ENCODE results near the gene PHACTR3. TPM values are rescaled to one million over a fixed set of nuclear protein-coding genes. Genes with fewer than 3 reads are reported as not detected.

The PHACTR3 gene
- total and polyA plus RNA-seq, 5 donors = 2.8 to 14.5 (median 4.7) TPM

- ATAC-seq = no peak
Measured at GRCh38 chr20:59809630-59810448, 205.5 kb downstream of the PHACTR3 start.

DNA sequence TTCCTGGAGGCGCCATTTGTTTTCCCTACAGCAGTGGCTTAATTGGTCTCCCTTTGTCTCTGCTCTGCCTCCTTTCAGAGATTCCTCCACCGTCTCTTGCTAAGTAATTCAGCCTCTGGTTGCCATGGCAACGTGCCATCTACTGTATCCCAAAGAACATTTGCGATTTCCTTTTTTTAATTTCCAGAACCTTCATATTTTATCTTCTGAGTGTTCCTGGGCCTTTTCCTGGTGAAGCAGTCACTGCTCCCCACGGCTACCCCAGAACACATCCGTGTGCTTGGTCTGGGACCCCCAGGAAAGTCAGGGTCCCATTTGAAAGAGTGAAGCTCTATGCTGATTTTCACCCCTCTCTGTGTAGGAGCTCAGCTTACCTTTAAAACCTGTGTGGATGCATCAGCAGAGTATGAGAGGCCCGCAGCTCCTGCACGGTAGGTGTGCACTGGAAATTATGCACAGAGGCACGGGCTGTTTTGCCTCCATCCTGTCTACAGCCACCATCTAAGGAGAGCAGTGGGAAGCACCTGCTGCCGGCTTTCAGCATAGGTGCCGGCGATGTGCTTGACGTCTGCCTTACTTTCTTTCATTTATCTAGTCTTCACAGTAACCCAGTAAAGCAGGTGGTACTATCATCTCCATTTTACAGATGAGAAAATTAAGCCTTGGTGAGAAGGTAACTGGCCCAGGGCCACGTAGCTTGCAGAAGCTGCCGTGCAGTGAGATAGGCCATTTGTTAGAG, 206.3 kb downstream of the PHACTR3 start:
- Histone ChIP-seq H3K4me1 (ENCODE audit: control insufficient read depth, insufficient read depth, low read length) (no peaks in the 10 kb centered on the region), H3K4me3 (ENCODE audit: low read length) (no peak overlapping the region), H3K9me3 (ENCODE audit: control insufficient read depth, low read length) (no peaks in the 10 kb centered on the region), H3K27ac (ENCODE audit: low read length) (no peak overlapping the region), H3K27me3 (ENCODE audit: control insufficient read depth, insufficient read depth) (no peaks in the 10 kb centered on the region)
- intact Hi-C loops (cut with DNase I) = no loop called here
- 86% methylated on average over 15 of the region's 15 CpGs for WGBS
- DNase-seq = no peak
- no peak for ATAC-seq

More at GRCh38 chr20:59809630-59810448, 205.5 kb downstream of the PHACTR3 start:
- H3K4me1 ChIP-seq (ENCODE audit: control insufficient read depth, insufficient read depth, low read length) = no peaks in the 10 kb centered on the region
- no peak for DNase-seq
- H3K4me3 ChIP-seq (ENCODE audit: low read length) = no peak overlapping the region
- H3K27ac ChIP-seq (ENCODE audit: low read length) = no peak overlapping the region
- no peaks in the 10 kb centered on the region for H3K27me3 ChIP-seq (ENCODE audit: control insufficient read depth, insufficient read depth)
- H3K9me3 ChIP-seq (ENCODE audit: control insufficient read depth, low read length) = no peaks in the 10 kb centered on the region
- intact Hi-C loops (cut with DNase I) = no loop called here
- WGBS = 91% methylated on average over 11 of the region's 11 CpGs

DNA sequence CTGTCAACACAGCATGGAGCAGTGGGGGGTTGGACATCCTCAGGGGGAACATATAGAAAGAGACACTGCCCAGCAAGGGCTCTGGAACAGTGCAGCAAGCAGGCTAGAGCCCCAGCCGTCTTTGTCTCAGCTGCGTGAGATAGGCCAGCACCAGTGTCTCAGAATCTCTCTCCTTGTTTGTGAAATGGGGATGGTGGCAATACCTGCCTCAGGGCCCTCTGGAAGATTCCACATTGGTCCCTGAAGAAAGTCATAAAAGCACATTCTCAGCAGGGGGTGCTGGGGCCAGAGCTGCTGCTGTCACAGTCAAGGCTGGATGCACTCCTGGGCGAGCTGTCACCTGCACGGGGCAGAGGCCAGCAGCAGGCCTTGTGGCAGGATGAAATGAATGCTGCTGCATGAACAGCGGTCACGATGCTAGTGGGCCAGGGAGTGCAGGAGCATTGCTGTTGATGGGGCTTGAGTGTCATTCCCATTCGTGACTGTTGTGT, 207.4 kb downstream of the PHACTR3 start:
- intact Hi-C loops (cut with DNase I) = no loop called here
- no peak for DNase-seq

DNA sequence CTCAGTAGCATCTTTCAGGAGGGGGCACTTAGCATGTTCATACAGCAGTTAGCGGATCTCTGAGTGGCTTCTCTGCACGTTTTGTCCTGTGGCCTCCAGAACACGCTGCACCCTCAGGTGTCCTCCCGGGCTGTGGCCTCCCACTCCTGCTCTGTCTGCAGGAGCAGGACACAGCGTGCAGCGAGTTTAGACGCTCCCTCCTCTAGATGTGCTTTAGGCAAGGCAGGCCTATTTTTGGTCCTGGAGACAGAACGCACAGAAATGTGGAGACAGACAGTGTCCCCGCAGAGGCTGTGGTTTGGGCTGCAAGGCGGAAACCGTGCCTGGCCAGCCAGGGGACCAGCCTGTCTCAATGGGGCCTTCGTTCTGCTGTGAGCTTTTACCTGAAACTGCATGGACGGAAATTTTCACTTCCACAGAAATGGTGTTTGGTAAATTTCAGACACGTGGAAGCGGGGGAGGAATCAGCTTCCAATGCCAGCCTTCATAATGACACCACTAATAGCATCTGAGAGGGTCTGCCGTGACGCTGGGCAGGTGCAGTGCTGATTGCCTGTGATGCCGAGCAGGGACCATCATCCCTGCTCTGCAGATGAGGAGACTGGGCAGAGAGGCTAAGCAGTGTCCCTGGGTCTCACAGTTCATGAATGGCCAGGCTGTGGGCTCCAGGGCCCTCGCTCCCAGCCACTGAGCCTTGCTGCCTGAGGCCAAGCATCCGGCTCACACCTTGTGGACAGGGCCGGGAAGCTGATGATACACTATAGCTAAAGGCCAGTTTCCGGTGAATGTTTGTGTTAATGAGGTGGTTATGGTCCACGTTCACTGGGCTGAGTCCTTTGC, 208.2 kb downstream of the PHACTR3 start:
- ATAC-seq = no peak
- no peaks in the 10 kb centered on the region for H3K27me3 ChIP-seq (ENCODE audit: control insufficient read depth, insufficient read depth)
- intact Hi-C loops (cut with DNase I) = no loop called here
- no peak overlapping the region for H3K27ac ChIP-seq (ENCODE audit: low read length)
- no peaks in the 10 kb centered on the region for H3K4me1 ChIP-seq (ENCODE audit: control insufficient read depth, insufficient read depth, low read length)
- 89% methylated on average over 23 of the region's 23 CpGs for WGBS
- H3K9me3 ChIP-seq (ENCODE audit: control insufficient read depth, low read length) = no peaks in the 10 kb centered on the region
- no peak for DNase-seq
- H3K4me3 ChIP-seq (ENCODE audit: low read length) = no peak overlapping the region

More for the DNA sequence above, 207.4 kb downstream of the PHACTR3 start:
- WGBS = 87% methylated on average over 7 of the region's 7 CpGs
- Histone ChIP-seq H3K4me1 (ENCODE audit: control insufficient read depth, insufficient read depth, low read length) (no peaks in the 10 kb centered on the region), H3K27ac (ENCODE audit: low read length) (no peak overlapping the region), H3K9me3 (ENCODE audit: control insufficient read depth, low read length) (no peaks in the 10 kb centered on the region), H3K27me3 (ENCODE audit: control insufficient read depth, insufficient read depth) (no peaks in the 10 kb centered on the region), H3K4me3 (ENCODE audit: low read length) (no peak overlapping the region)
- ATAC-seq = no peak

DNA sequence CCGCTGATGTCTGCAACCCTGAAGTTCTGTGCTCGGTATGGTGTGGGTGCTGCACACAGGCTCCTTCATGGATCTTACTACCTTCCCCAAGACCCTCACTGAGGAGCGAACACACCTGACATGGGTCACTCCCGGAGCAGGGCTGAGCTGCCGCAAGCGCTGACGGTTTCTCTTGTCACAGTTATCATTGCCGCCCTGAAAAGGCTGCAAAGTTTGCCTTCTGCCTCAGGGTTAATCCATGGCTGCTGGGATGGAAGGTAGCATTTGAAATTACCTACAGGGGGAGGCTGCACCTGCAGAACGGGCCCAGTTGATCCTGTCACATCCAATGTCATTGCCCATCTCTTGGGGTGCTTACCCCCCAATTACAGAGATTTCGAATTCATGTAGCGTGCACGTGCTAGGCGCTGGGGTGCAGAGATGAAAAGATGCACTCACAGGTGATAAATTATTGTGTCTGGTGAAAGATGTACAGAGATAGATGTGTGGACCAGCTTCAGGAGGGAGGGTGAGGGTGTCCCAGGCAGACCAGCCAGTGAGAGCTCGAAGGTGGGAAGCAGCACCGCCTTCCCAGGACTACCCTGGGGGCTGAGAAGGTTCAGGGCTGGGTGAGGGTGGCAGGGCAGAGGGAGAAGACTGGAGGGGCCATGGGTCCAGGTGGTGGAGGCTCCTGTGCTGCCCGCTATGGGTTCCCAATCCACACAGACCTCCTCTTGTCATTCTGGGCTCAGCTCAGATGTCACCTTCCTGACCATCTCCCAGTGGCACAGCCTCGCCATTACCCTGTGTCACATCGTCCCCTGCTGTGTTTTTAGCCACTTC, 209.0 kb downstream of the PHACTR3 start:
- Histone ChIP-seq H3K4me1 (ENCODE audit: control insufficient read depth, insufficient read depth, low read length) (no peaks in the 10 kb centered on the region), H3K4me3 (ENCODE audit: low read length) (no peak overlapping the region), H3K9me3 (ENCODE audit: control insufficient read depth, low read length) (no peaks in the 10 kb centered on the region), H3K27me3 (ENCODE audit: control insufficient read depth, insufficient read depth) (no peaks in the 10 kb centered on the region), H3K27ac (ENCODE audit: low read length) (no peak overlapping the region)
- no peak for DNase-seq
- intact Hi-C loops (cut with DNase I) = no loop called here
- WGBS = 86% methylated on average over 18 of the region's 18 CpGs
- ATAC-seq = no peak

- H3K4me1 ChIP-seq (ENCODE audit: control insufficient read depth, insufficient read depth, low read length) = no peaks in the 10 kb centered on the region
- DNase-seq (no peak), ATAC-seq (peak; percentile 39 to 65)
- 58% methylated on average over 21 of the region's 21 CpGs for WGBS
- intact Hi-C loops (cut with DNase I) = no loop called here
- H3K4me3 ChIP-seq (ENCODE audit: low read length) = no peak overlapping the region
- no peak overlapping the region for H3K27ac ChIP-seq (ENCODE audit: low read length)
- no peaks in the 10 kb centered on the region for H3K9me3 ChIP-seq (ENCODE audit: control insufficient read depth, low read length)
- no peaks in the 10 kb centered on the region for H3K27me3 ChIP-seq (ENCODE audit: control insufficient read depth, insufficient read depth)
Measured at GRCh38 chr20:59813948-59814839, 209.9 kb downstream of the PHACTR3 start.

- DNase-seq = no peak
- Histone ChIP-seq H3K27ac (ENCODE audit: low read length) (no peak overlapping the region), H3K9me3 (ENCODE audit: control insufficient read depth, low read length) (no peaks in the 10 kb centered on the region), H3K4me3 (ENCODE audit: low read length) (no peak overlapping the region), H3K27me3 (ENCODE audit: control insufficient read depth, insufficient read depth) (no peaks in the 10 kb centered on the region), H3K4me1 (ENCODE audit: control insufficient read depth, insufficient read depth, low read length) (no peaks in the 10 kb centered on the region)
- ATAC-seq = no peak
- 56% methylated on average over 8 of the region's 8 CpGs for WGBS
- intact Hi-C loops (cut with DNase I) = no loop called here
Measured at GRCh38 chr20:59814840-59815340, 210.6 kb downstream of the PHACTR3 start.

GRCh38 chr20:59816146-59816738, 211.9 kb downstream of the PHACTR3 start:
- 88% methylated on average over 4 of the region's 4 CpGs for WGBS

GRCh38 chr20:59817406-59817805, 213.1 kb downstream of the PHACTR3 start:
- ATAC-seq = no peak
- Histone ChIP-seq H3K27me3 (ENCODE audit: control insufficient read depth, insufficient read depth) (no peaks in the 10 kb centered on the region), H3K4me1 (ENCODE audit: control insufficient read depth, insufficient read depth, low read length) (peaks cover 2% of the 10 kb centered on the region), H3K9me3 (ENCODE audit: control insufficient read depth, low read length) (no peaks in the 10 kb centered on the region), H3K4me3 (ENCODE audit: low read length) (no peak overlapping the region), H3K27ac (ENCODE audit: low read length) (no peak overlapping the region)
- 81% methylated on average over 4 of the region's 4 CpGs for WGBS
- no peak for DNase-seq
- intact Hi-C loops (cut with DNase I) = no loop called here

More at GRCh38 chr20:59816146-59816738, 211.9 kb downstream of the PHACTR3 start:
- ATAC-seq (no peak), DNase-seq (no peak)
- peaks cover 2% of the 10 kb centered on the region for H3K4me1 ChIP-seq (ENCODE audit: control insufficient read depth, insufficient read depth, low read length)
- no peak overlapping the region for H3K27ac ChIP-seq (ENCODE audit: low read length)
- H3K27me3 ChIP-seq (ENCODE audit: control insufficient read depth, insufficient read depth) = no peaks in the 10 kb centered on the region
- H3K4me3 ChIP-seq (ENCODE audit: low read length) = no peak overlapping the region
- intact Hi-C loops (cut with DNase I) = no loop called here
- no peaks in the 10 kb centered on the region for H3K9me3 ChIP-seq (ENCODE audit: control insufficient read depth, low read length)

All from right cardiac atrium (tissue), 5 donors.